K562 (cell line): Measurements from ENCODE around the gene CLCN6. TPM values are rescaled to one million over a fixed set of nuclear protein-coding genes. Genes with fewer than 3 reads are reported as not detected.

Experiments used
- ATAC-seq: fragments of 200-7000 bp; cut with Tn5 transposase; 3 replicates; pipeline ENCODE4 v1.9.1; 2020; ENCODE audit warnings: moderate library complexity
- BruUV-seq: library from RNA; stranded (reverse); fragments of 400-500 nt; replicated peaks from 2 replicates; lab custom pipeline; 2021; lab: Mats Ljungman, UMichigan
- CTCF ChIA-PET: fragments of 300-600 bp; formaldehyde crosslinking; extraction: SDS; loops from one replicate; lab custom pipeline; 2021; ENCODE audit warnings: low intra/inter-chr PET ratio; lab: Yijun Ruan, JAX
- POLR2A ChIA-PET: fragments of 300-600, 350-650 bp; sonication (Branson Sonifier 250); formaldehyde crosslinking; extraction: SDS; loops from one replicate; lab custom pipeline; 2021; ENCODE audit warnings: antibody characterized with exemption, inconsistent platforms; lab: Yijun Ruan, JAX
- DNase-seq, 4 experiments: peaks; one replicate each; pipeline versions ENCODE4 v3.0.0 to v3.0.0-alpha.2; 2011 to 2018; ENCODE audit warnings: low spot score in 3 of 4, mixed read lengths in 3 of 4; ENCODE audit errors: extremely low read depth in 1 of 4
- FAIRE-seq: peaks from 2 replicates; lab custom pipeline; 2011; peaks lifted over from hg19 to GRCh38; lab: Jason Lieb, UNC
- H2AFZ ChIP-seq: 2 replicates; pipeline ENCODE4 v1.6.0; 2011; ENCODE audit warnings: low read depth, low read length, control low read depth, inconsistent platforms
- H3K27ac ChIP-seq: fragments of 200-600 bp; 3 replicates; pipeline ENCODE4 v1.8.0; 2011; ENCODE audit warnings: low read depth, mild to moderate bottlenecking, control low read depth, inconsistent platforms, low read length, moderate library complexity, mixed read lengths; ENCODE audit errors: extremely low read depth
- H3K27me3 ChIP-seq, 2 experiments: fragments of 300-600 bp in 1 of 2; 2 replicates in 1 of 2; 3 replicates in 1 of 2; pipeline versions ENCODE4 v1.6.0 to v1.8.0; 2011; ENCODE audit warnings: inconsistent platforms in 2 of 2, low read length in 2 of 2, mild to moderate bottlenecking in 1 of 2, mixed read lengths in 1 of 2, moderate library complexity in 1 of 2; ENCODE audit not compliant: control insufficient read depth in 2 of 2, insufficient read depth in 2 of 2
- H3K36me3 ChIP-seq: fragments of 300-600 bp; 3 replicates; pipeline ENCODE4 v1.8.0; 2011; ENCODE audit warnings: mild to moderate bottlenecking, low read length, inconsistent platforms; ENCODE audit not compliant: control insufficient read depth, insufficient read depth
- H3K4me1 ChIP-seq, 2 experiments: fragments of 200-600 bp in 1 of 2; replicated peaks in 1 of 2; 2 replicates in 1 of 2; 3 replicates in 1 of 2; pipeline versions ENCODE4 v1.5.1 to v1.8.0; 2011; ENCODE audit warnings: inconsistent platforms in 2 of 2, low read length in 2 of 2, mild to moderate bottlenecking in 1 of 2, mixed read lengths in 1 of 2, moderate library complexity in 1 of 2; ENCODE audit not compliant: control insufficient read depth in 2 of 2, insufficient read depth in 2 of 2
- H3K4me2 ChIP-seq: 2 replicates; pipeline ENCODE4 v1.6.1; 2011; ENCODE audit warnings: low read length, control low read depth, inconsistent platforms, mixed read lengths; ENCODE audit not compliant: insufficient read depth
- H3K4me3 ChIP-seq: fragments of 200-600 bp; sonication (generic), shearing (Covaris generic); 2 replicates; pipeline ENCODE4 v1.5.1; 2016; ENCODE audit warnings: control low read depth, inconsistent platforms
- H3K79me2 ChIP-seq: fragments of 200-600 bp; 3 replicates; pipeline ENCODE4 v1.8.0; 2011; ENCODE audit warnings: low read length, inconsistent platforms; ENCODE audit not compliant: control insufficient read depth, insufficient read depth
- H3K9ac ChIP-seq, 2 experiments: 2 replicates each; pipeline versions ENCODE4 v1.6.0 to v1.6.1; 2011; ENCODE audit warnings: low read depth in 2 of 2, low read length in 2 of 2, control low read depth in 1 of 2, inconsistent platforms in 1 of 2, mild to moderate bottlenecking in 1 of 2, mixed read lengths in 1 of 2; ENCODE audit not compliant: insufficient read depth in 1 of 2
- H3K9me1 ChIP-seq: one replicate; pipeline ENCODE4 v1.6.0; 2011; ENCODE audit warnings: inconsistent platforms, mild to moderate bottlenecking, low read length, moderate library complexity; ENCODE audit not compliant: control insufficient read depth, insufficient read depth
- H3K9me3 ChIP-seq: replicated peaks from 2 replicates; pipeline ENCODE4 v1.5.1; 2011; ENCODE audit warnings: low read depth, low read length, inconsistent platforms; ENCODE audit not compliant: control insufficient read depth, insufficient read depth
- H4K20me1 ChIP-seq: replicated peaks from 2 replicates; pipeline ENCODE4 v1.6.1; 2011; ENCODE audit warnings: low read length, inconsistent platforms, mixed read lengths; ENCODE audit not compliant: control insufficient read depth, insufficient read depth
- ETV1 ChIP-seq: fragments of 450-650 bp; conservative IDR thresholded peaks from 2 replicates; pipeline ENCODE4 v1.6.1; 2016; ENCODE audit warnings: missing genetic modification characterization, control low read depth, low read depth, missing compliant biosample characterization
- GATA2 ChIP-seq: sonication (generic); formaldehyde crosslinking; IDR thresholded peaks from 2 replicates; pipeline ENCODE4 v1.4.0; 2020; ENCODE audit warnings: mild to moderate bottlenecking, missing genetic modification reagents
- KAT2B ChIP-seq: IDR thresholded peaks from one replicate; pipeline ENCODE4 v1.6.1; 2012; ENCODE audit warnings: low read depth, mild to moderate bottlenecking, control low read depth, inconsistent platforms, low read length, moderate library complexity
- MAFF ChIP-seq: IDR thresholded peaks from 2 replicates; pipeline ENCODE4 v1.6.1; 2012; ENCODE audit warnings: low read length, improper control_type of control experiment
- PTBP1 ChIP-seq: fragments of 200-400 bp; formaldehyde crosslinking; IDR thresholded peaks from 2 replicates; pipeline ENCODE4 v1.6.1; 2017; ENCODE audit warnings: low read depth, low read length
- TBP ChIP-seq: optimal IDR thresholded peaks from 2 replicates; pipeline ENCODE3; 2011; ENCODE audit warnings: low read depth, low read length, improper control_type of control experiment
- ZNF316 ChIP-seq: fragments of 450-650 bp; IDR thresholded peaks from 2 replicates; pipeline ENCODE4 v1.6.1; 2016
- ZNF583 ChIP-seq: fragments of 250-450 bp; sonication (Bioruptor Pico); IDR thresholded peaks from 2 replicates; pipeline ENCODE4 v1.4.0; 2020
- WGBS: fragments of 100-300 bp; shearing (Covaris generic); methylation state at CpG from one replicate; pipeline ENCODE4 v1.1.6; 2016; ENCODE audit warnings: low coverage, mixed read lengths; ENCODE audit not compliant: insufficient coverage; ENCODE audit errors: missing lambda C conversion rate; 5-methylcytosine and 5-hydroxymethylcytosine counted together
- in situ Hi-C: fragments of 300-500 bp; cut with MboI; formaldehyde crosslinking; loops from 4 replicates; pipeline ENCODE4 v1.15.0; 2018; ENCODE audit warnings: inconsistent platforms, mixed read lengths
- intact Hi-C: fragments of 100-400 bp; cut with micrococcal nuclease; formaldehyde crosslinking; loops from 2 replicates; pipeline ENCODE4 v1.14.2; 2022
- polyA plus RNA-seq, 8 experiments: library from polyadenylated mRNA; depleted of rRNA in 4 of 8; stranded (reverse) in 5 of 8; unstranded in 3 of 8; fragments of >200 nt; fragmentation: Nextera tagmentation in 2 of 8; fragmentation: Illumina TruSeq in 1 of 8; extraction: Ambion mirVana in 2 of 8; extraction: Trizol in 1 of 8; gene quantifications; 2 replicates each; pipeline versions ENCODE4 v1.2.1 to v1.2.3, GENCODE V29; 2011 to 2014; ENCODE audit warnings: inconsistent platforms in 1 of 8, missing spikeins in 1 of 8
- total RNA-seq, 7 experiments: library from RNA; depleted of rRNA in 6 of 7; stranded (reverse); fragments of >200 nt in 6 of 7; fragmentation: Illumina TruSeq in 2 of 7; extraction: Trizol in 2 of 7; gene quantifications; 2 replicates each; pipeline versions ENCODE4 v1.2.1 to v1.2.3, GENCODE V29; 2011 to 2021; ENCODE audit warnings: low replicate concordance in 1 of 7
- TF ChIP-seq, protein P1 (sequence below): fragments of 200-800 bp; sonication (Bioruptor generic); IDR thresholded peaks from 2 replicates; pipeline ENCODE4 v1.6.1; 2017; ENCODE audit warnings: missing genetic modification characterization, missing compliant biosample characterization
- TF ChIP-seq, protein P2 (sequence below): fragments of 250-450 bp; sonication (Bioruptor Pico); IDR thresholded peaks from 2 replicates; pipeline ENCODE4 v1.5.0; 2020; ENCODE audit warnings: mild to moderate bottlenecking
- TF ChIP-seq, protein P3 (sequence below): fragments of 250-450 bp; sonication (Bioruptor Pico); IDR thresholded peaks from 2 replicates; pipeline ENCODE4 v1.5.0; 2021; ENCODE audit warnings: mild to moderate bottlenecking, borderline replicate concordance

The CLCN6 gene
- total and polyA plus RNA-seq, 9 of the 15 experiments (the other 6 are each of a cell fraction or from before 2014, with no cell fraction given), result 2.0 to 21.8 (median 13.6) TPM

DNA sequence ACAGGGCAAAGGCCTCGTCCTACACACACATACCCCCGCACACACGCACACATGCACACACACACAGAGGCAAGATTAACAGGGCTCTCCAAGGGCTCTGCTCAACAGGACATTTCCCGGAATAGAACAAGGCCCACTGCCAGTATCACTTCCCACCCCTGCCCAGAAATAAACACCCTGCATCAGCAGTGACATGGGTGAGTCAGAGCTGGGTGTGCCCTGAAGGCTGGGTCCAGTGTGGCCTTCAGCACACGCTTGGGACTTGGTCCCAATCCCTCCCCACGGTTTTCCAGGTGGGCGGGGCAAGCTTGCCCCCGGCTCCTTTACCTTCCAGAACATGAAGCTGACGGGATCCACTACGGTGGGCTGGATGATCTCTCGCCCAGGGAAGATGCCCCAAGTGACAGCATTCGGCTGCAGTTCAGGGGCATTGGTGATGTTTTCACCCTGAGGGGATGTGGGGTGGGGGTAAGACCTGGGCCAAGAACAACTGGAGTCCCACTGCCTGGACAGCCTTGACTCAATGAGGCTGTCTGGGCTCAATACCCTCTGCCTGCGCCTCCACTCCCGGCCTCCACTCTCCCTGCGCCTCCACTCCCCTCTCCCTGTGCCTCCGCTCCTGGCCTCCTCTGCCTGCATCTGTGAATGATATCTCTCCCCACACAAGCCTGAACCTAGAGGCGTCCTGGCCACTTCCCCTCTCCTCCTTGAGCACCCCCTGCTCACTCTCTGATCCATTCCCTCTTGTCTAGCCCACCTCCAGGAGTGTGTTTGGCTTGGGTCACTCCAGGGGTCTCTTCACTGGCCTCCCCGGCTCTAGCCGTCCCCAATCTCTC is 14.9 kb upstream of the CLCN6 start:
- ChIA-PET POLR2A (interaction anchor here (0.6 to 10.5 kb wide), 13 partner anchors 12 to 848 kb away, joined by 3 to 107 read pairs (median 4); partner anchors contain the start of genes CLCN6 and MTHFR), CTCF (no interaction called here)
- Histone ChIP-seq H2AFZ (no peak overlapping the region), H3K27ac (peak overlapping the region; percentile 73), H3K4me1 (peaks cover 70 to 91% of the 10 kb centered on the region in 2 experiments), H3K9me1 (no peaks in the 10 kb centered on the region), H3K36me3 (peaks cover 84% of the 10 kb centered on the region), H3K27me3 (no peaks in the 10 kb centered on the region), H3K4me3 (no peak overlapping the region), H3K4me2 (peak overlapping the region; percentile 42), H3K9me3 (no peaks in the 10 kb centered on the region), H4K20me1 (no peaks in the 10 kb centered on the region), H3K79me2 (peaks cover 26% of the 10 kb centered on the region), H3K9ac (peak overlapping the region; percentile 39 to 85)
- in situ Hi-C loops, result no loop called here
- intact Hi-C loops, result no loop called here
- FAIRE-seq, result peak; percentile 85
- WGBS, result 55% methylated on average over 19 of the region's 19 CpGs
- ATAC-seq, result peak; percentile 9
- peak; percentile 71 to 83 (median 74) for DNase-seq
- no TSS peak for BruUV-seq
- peak; percentile 28; the same call in 1 of the 2 replicates for TF ChIP-seq ZNF316
- TF ChIP-seq GATA2, result peak; percentile 64; the same call in 1 of the 2 replicates
- no peak for TF ChIP-seq KAT2B
- no peak for TF ChIP-seq ZNF583 (CRISPR knock-in tag)
- no peak for TF ChIP-seq TBP
- TF ChIP-seq, protein P1, sequence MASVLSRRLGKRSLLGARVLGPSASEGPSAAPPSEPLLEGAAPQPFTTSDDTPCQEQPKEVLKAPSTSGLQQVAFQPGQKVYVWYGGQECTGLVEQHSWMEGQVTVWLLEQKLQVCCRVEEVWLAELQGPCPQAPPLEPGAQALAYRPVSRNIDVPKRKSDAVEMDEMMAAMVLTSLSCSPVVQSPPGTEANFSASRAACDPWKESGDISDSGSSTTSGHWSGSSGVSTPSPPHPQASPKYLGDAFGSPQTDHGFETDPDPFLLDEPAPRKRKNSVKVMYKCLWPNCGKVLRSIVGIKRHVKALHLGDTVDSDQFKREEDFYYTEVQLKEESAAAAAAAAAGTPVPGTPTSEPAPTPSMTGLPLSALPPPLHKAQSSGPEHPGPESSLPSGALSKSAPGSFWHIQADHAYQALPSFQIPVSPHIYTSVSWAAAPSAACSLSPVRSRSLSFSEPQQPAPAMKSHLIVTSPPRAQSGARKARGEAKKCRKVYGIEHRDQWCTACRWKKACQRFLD (CRISPR knock-in tag), result peak; percentile 84; the same call in 1 of the 2 replicates
- 0 out of 2 replicates have a peak, but pooled peaks have one; percentile 4 for TF ChIP-seq MAFF
- 0 out of 2 replicates have a peak, but pooled peaks have one; percentile 27 for TF ChIP-seq PTBP1
- TF ChIP-seq, protein P2, sequence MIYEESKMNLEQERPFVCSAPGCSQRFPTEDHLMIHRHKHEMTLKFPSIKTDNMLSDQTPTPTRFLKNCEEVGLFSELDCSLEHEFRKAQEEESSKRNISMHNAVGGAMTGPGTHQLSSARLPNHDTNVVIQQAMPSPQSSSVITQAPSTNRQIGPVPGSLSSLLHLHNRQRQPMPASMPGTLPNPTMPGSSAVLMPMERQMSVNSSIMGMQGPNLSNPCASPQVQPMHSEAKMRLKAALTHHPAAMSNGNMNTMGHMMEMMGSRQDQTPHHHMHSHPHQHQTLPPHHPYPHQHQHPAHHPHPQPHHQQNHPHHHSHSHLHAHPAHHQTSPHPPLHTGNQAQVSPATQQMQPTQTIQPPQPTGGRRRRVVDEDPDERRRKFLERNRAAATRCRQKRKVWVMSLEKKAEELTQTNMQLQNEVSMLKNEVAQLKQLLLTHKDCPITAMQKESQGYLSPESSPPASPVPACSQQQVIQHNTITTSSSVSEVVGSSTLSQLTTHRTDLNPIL (CRISPR knock-in tag), result no peak
- TF ChIP-seq, protein P3, sequence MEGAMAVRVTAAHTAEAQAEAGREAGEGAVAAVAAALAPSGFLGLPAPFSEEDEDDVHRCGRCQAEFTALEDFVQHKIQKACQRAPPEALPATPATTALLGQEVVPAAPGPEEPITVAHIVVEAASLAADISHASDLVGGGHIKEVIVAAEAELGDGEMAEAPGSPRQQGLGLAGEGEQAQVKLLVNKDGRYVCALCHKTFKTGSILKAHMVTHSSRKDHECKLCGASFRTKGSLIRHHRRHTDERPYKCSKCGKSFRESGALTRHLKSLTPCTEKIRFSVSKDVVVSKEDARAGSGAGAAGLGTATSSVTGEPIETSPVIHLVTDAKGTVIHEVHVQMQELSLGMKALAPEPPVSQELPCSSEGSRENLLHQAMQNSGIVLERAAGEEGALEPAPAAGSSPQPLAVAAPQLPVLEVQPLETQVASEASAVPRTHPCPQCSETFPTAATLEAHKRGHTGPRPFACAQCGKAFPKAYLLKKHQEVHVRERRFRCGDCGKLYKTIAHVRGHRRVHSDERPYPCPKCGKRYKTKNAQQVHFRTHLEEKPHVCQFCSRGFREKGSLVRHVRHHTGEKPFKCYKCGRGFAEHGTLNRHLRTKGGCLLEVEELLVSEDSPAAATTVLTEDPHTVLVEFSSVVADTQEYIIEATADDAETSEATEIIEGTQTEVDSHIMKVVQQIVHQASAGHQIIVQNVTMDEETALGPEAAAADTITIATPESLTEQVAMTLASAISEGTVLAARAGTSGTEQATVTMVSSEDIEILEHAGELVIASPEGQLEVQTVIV (CRISPR knock-in tag), result no peak
- no peak for TF ChIP-seq ETV1 (tag)
